ENCODE results near the gene CAMKK1. TPM values are rescaled to one million over a fixed set of nuclear protein-coding genes. Genes with fewer than 3 reads are reported as not detected.

The CAMKK1 gene
- total and polyA plus RNA-seq, 11 donors: 2.0 to 6.8 (median 4.2) TPM

GRCh38 chr17:3918372-3919122, 25.7 kb upstream of the CAMKK1 start:
- DNase-seq: peak in 3 of 5 donors; percentile 48 to 72 (median 50)
- ATAC-seq: peak; percentile 1 to 44 (median 32)
- 41 to 60% (median 55%) methylated on average over 5 to 8 of the region's 8 CpGs for WGBS, 4 donors
- H3K4me3 ChIP-seq: no peak overlapping the region
- H3K36me3 ChIP-seq: no peaks in the 10 kb centered on the region
- H3K27ac ChIP-seq: peak overlapping the region in 11 of 12 donors; percentile 26 to 71 (median 54)
- no peaks in the 10 kb centered on the region for H3K9me3 ChIP-seq
- no peak for TF ChIP-seq CTCF (IDR thresholded peaks at IDR 0.05)
- TF ChIP-seq POLR2A (IDR thresholded peaks at IDR 0.05): no peak
- intact Hi-C loops (cut with DNase I): loop anchor here in 5 of 10 donors (5.0 to 10.0 kb wide), 4 partner anchors 84 to 184 kb away; no protein-coding TSS in a partner anchor
- H3K27me3 ChIP-seq: no peaks in the 10 kb centered on the region
- H3K4me1 ChIP-seq: peaks cover 3 to 41% (median 33%) of the 10 kb centered on the region in 12 donors

DNA sequence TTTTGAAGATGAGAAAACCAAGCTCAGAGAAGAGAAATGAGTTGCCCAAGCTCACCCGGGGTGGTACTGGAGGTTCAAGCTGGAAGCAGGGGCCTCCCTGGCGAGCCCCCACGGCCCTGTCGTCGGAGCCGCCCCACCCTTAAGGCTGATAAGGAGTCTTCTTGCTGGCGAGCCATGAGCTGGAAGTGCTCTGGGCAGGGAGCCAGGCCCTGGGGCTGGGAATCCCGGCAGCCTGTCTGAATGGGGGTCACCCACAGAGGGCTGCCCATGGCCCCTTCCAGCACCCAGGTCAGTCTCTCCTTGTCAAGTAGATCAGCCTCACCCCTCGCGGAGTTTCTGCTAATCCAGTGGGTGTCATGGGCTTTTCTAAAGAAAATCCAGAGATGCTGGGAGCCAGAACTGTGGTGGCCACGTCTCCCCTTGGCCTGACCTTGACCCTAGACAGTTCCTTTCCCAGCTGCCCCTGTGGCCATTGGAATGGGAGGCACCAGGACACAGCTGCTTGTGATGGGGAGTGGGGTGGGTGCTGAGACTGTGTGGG, 24.6 kb upstream of the CAMKK1 start:
- Histone ChIP-seq H3K4me3 (no peak overlapping the region), H3K27ac (peak overlapping the region in 8 of 12 donors; percentile 4 to 79 (median 45)), H3K36me3 (no peaks in the 10 kb centered on the region), H3K27me3 (no peaks in the 10 kb centered on the region), H3K4me1 (peaks cover 3 to 44% (median 34%) of the 10 kb centered on the region in 12 donors), H3K9me3 (no peaks in the 10 kb centered on the region)
- no peak for TF ChIP-seq CTCF (IDR thresholded peaks at IDR 0.05)
- no peak for TF ChIP-seq POLR2A (IDR thresholded peaks at IDR 0.05)
- ATAC-seq: peak in 3 of 4 donors; percentile 32 to 58 (median 48)
- intact Hi-C loops (cut with DNase I): loop anchor here in 5 of 10 donors (5.0 to 10.0 kb wide), 4 partner anchors 85 to 183 kb away; no protein-coding TSS in a partner anchor
- WGBS, 4 donors: 8 to 22% (median 14%) methylated on average over 3 to 11 of the region's 11 CpGs
- DNase-seq: peak; percentile 75 to 88 (median 81)

- Histone ChIP-seq H3K36me3 (no peaks in the 10 kb centered on the region), H3K4me1 (peaks cover 3 to 44% (median 34%) of the 10 kb centered on the region in 12 donors), H3K27me3 (no peaks in the 10 kb centered on the region), H3K27ac (peak overlapping the region in 5 of 12 donors; percentile 5 to 79 (median 62)), H3K9me3 (no peaks in the 10 kb centered on the region), H3K4me3 (peak overlapping the region in 1 of 12 donors; percentile 53)
- WGBS, 4 donors: 73 to 100% (median 77%) methylated on average over 2 to 10 of the region's 10 CpGs
- TF ChIP-seq CTCF (IDR thresholded peaks at IDR 0.05) (no peak), POLR2A (IDR thresholded peaks at IDR 0.05) (no peak)
- no peak for DNase-seq
- intact Hi-C loops (cut with DNase I): loop anchor here in 5 of 10 donors (5.0 to 10.0 kb wide), 4 partner anchors 85 to 182 kb away; no protein-coding TSS in a partner anchor
- no peak for ATAC-seq
Observed at GRCh38 chr17:3916825-3917224, 24.0 kb upstream of the CAMKK1 start.
